Inflammatory macrophage (primary cell): ENCODE results near the gene PRDM16.
"Not testable (repeated sequence)": the region's sequence is repeated elsewhere in the genome, so short reads cannot be mapped to it uniquely, and the experiment has no call there.

Experiments used
- DNase-seq, 2 donors: peaks; one replicate each; pipeline ENCODE4 v3.0.0-alpha.2; 2020 to 2022

The PRDM16 gene

GRCh38 chr1:3234281-3234680, 165.3 kb downstream of the PRDM16 start:
- DNase-seq: no peak

GRCh38 chr1:3234956-3235355, 166.0 kb downstream of the PRDM16 start:
- DNase-seq: no peak

GRCh38 chr1:3235496-3235895, 166.5 kb downstream of the PRDM16 start:
- no peak for DNase-seq

- no peak for DNase-seq
These were observed 167.4 kb downstream of the PRDM16 start for GRCh38 chr1:3236361-3236760.

GRCh38 chr1:3236955-3237354, 168.0 kb downstream of the PRDM16 start:
- no peak for DNase-seq

GRCh38 chr1:3237570-3237969, 168.6 kb downstream of the PRDM16 start:
- no peak for DNase-seq

- DNase-seq: no peak
These were observed 169.1 kb downstream of the PRDM16 start for GRCh38 chr1:3237994-3238702.

- no peak for DNase-seq
These were observed 169.8 kb downstream of the PRDM16 start for GRCh38 chr1:3238703-3239278.

GRCh38 chr1:3239991-3240390, 171.0 kb downstream of the PRDM16 start:
- DNase-seq: not testable (repeated sequence)

GRCh38 chr1:3240524-3241235, 171.7 kb downstream of the PRDM16 start:
- no peak for DNase-seq

GRCh38 chr1:3241236-3241550, 172.2 kb downstream of the PRDM16 start:
- DNase-seq: no peak

- no peak for DNase-seq
These were observed 172.8 kb downstream of the PRDM16 start for GRCh38 chr1:3241673-3242407.

GRCh38 chr1:3242408-3243260, 173.6 kb downstream of the PRDM16 start:
- DNase-seq: no peak

GRCh38 chr1:3243304-3243703, 174.3 kb downstream of the PRDM16 start:
- DNase-seq: no peak

GRCh38 chr1:3244025-3244926, 175.3 kb downstream of the PRDM16 start:
- DNase-seq: no peak

GRCh38 chr1:3244927-3245315, 175.9 kb downstream of the PRDM16 start:
- DNase-seq: no peak

- no peak for DNase-seq
These were observed 176.3 kb downstream of the PRDM16 start for GRCh38 chr1:3245344-3245743.

GRCh38 chr1:3245768-3246167, 176.8 kb downstream of the PRDM16 start:
- no peak for DNase-seq

- DNase-seq: no peak
These were observed 177.2 kb downstream of the PRDM16 start for GRCh38 chr1:3246251-3246650.

- DNase-seq: no peak
These were observed 178.6 kb downstream of the PRDM16 start for GRCh38 chr1:3247521-3248121.
